GM23338 (cell line): ENCODE measurements around the gene SH3TC1. TPM values are rescaled to one million over a fixed set of nuclear protein-coding genes. Genes with fewer than 3 reads are reported as not detected.

Experiments used
- ATAC-seq: fragments of 200-7000 bp; cut with Tn5 transposase; 3 replicates; pipeline ENCODE4 v1.9.1; 2020
- DNase-seq: peaks from one replicate; pipeline ENCODE4 v3.0.0-alpha.2; 2015; ENCODE audit warnings: low spot score
- H2AFZ ChIP-seq: fragments of 200-600 bp; sonication (generic); 2 replicates; pipeline ENCODE4 v1.8.0; 2016; ENCODE audit warnings: antibody characterized with exemption, mild to moderate bottlenecking, moderate library complexity
- H3F3A ChIP-seq: fragments of 200-600 bp; sonication (generic); replicated peaks from 2 replicates; pipeline ENCODE4 v1.8.0; 2017; ENCODE audit warnings: antibody characterized with exemption, mixed run types, low read depth
- H3K27ac ChIP-seq: fragments of 200-600 bp; sonication (generic); 2 replicates; pipeline ENCODE4 v1.6.1; 2016; ENCODE audit warnings: low read depth
- H3K27me3 ChIP-seq: fragments of 200-600 bp; sonication (generic); 2 replicates; pipeline ENCODE4 v1.8.0; 2016; ENCODE audit warnings: mild to moderate bottlenecking, mixed run types, moderate library complexity; ENCODE audit not compliant: insufficient read depth
- H3K36me3 ChIP-seq: fragments of 200-600 bp; sonication (generic); 2 replicates; pipeline ENCODE4 v1.8.0; 2016; ENCODE audit warnings: mild to moderate bottlenecking; ENCODE audit not compliant: insufficient read depth
- H3K4me1 ChIP-seq: fragments of 200-600 bp; sonication (generic); 2 replicates; pipeline ENCODE4 v1.8.0; 2016; ENCODE audit warnings: mild to moderate bottlenecking, moderate library complexity; ENCODE audit not compliant: insufficient read depth
- H3K4me2 ChIP-seq: fragments of 200-600 bp; sonication (generic); 2 replicates; pipeline ENCODE4 v1.7.1; 2017; ENCODE audit warnings: mixed run types
- H3K4me3 ChIP-seq: fragments of 200-600 bp; sonication (generic); 2 replicates; pipeline ENCODE4 v1.6.1; 2016; ENCODE audit warnings: mixed run types
- H3K79me2 ChIP-seq: fragments of 200-600 bp; sonication (generic); replicated peaks from 2 replicates; pipeline ENCODE4 v1.8.0; 2017; ENCODE audit warnings: mild to moderate bottlenecking; ENCODE audit not compliant: insufficient read depth
- H3K9me2 ChIP-seq: fragments of 200-600 bp; sonication (generic); 2 replicates; pipeline ENCODE4 v1.8.0; 2017; ENCODE audit not compliant: insufficient read depth
- H4K20me1 ChIP-seq: fragments of 200-600 bp; sonication (generic); replicated peaks from 2 replicates; pipeline ENCODE4 v1.8.0; 2017; ENCODE audit warnings: mild to moderate bottlenecking; ENCODE audit not compliant: insufficient read depth
- H3K27ac Mint-ChIP-seq: 2 replicates; pipeline ENCODE4 v1.8.0; 2020; ENCODE audit warnings: inconsistent platforms, mild to moderate bottlenecking, moderate library complexity, mixed read lengths
- H3K27me3 Mint-ChIP-seq: 3 replicates; pipeline ENCODE4 v1.8.0; 2022; ENCODE audit warnings: low read depth, mild to moderate bottlenecking, moderate library complexity, mixed read lengths, inconsistent platforms; ENCODE audit not compliant: insufficient read depth, poor library complexity
- H3K36me3 Mint-ChIP-seq: 3 replicates; pipeline ENCODE4 v1.8.0; 2021; ENCODE audit warnings: low read depth, mild to moderate bottlenecking, inconsistent platforms, moderate library complexity, mixed read lengths
- H3K4me1 Mint-ChIP-seq: 3 replicates; pipeline ENCODE4 v1.8.0; 2020; ENCODE audit warnings: mild to moderate bottlenecking, inconsistent platforms, mixed read lengths
- H3K4me3 Mint-ChIP-seq: 3 replicates; pipeline ENCODE4 v1.8.0; 2021; ENCODE audit warnings: moderate library complexity, mild to moderate bottlenecking, inconsistent platforms, mixed read lengths
- H3K9me3 Mint-ChIP-seq: 3 replicates; pipeline ENCODE4 v1.8.0; 2020; ENCODE audit warnings: moderate library complexity, mild to moderate bottlenecking, inconsistent platforms, mixed read lengths
- EZH2phosphoT487 ChIP-seq: fragments of 200-600 bp; sonication (generic); IDR thresholded peaks from one replicate; pipeline ENCODE4 v1.8.1; 2018; ENCODE audit warnings: antibody characterized with exemption; ENCODE audit not compliant: unreplicated experiment
- JUNB ChIP-seq: IDR thresholded peaks from one replicate; pipeline ENCODE4 v1.6.1; 2016; ENCODE audit warnings: antibody characterized with exemption; ENCODE audit not compliant: unreplicated experiment
- NANOG ChIP-seq: IDR thresholded peaks from 2 replicates; pipeline ENCODE4 v1.6.1; 2016; ENCODE audit warnings: antibody characterized with exemption, borderline replicate concordance
- ZNF331 ChIP-seq: fragments of 250-450 bp; sonication (Bioruptor Pico); IDR thresholded peaks from 2 replicates; pipeline ENCODE4 v1.5.0; 2020; ENCODE audit warnings: low read depth, mild to moderate bottlenecking, moderate library complexity
- polyA plus RNA-seq: library from polyadenylated mRNA; unstranded; fragments of >200 nt; fragmentation: Nextera tagmentation; extraction: Ambion mirVana; gene quantifications from 2 replicates; pipeline ENCODE4 v1.2.1, GENCODE V29; 2016
- total RNA-seq: library from RNA; depleted of rRNA; stranded (reverse); fragments of >200 nt; shearing (Covaris generic); gene quantifications from 2 replicates; pipeline ENCODE4 v1.2.3, GENCODE V29; 2014
- TF ChIP-seq, protein P1 (sequence below): IDR thresholded peaks from one replicate; pipeline ENCODE4 v1.6.1; 2018; ENCODE audit warnings: antibody characterized with exemption; ENCODE audit not compliant: unreplicated experiment
- TF ChIP-seq, protein P2 (sequence below), 2 experiments: fragments of 200-600 bp in 1 of 2; sonication (generic) in 1 of 2; conservative IDR thresholded peaks; 2 replicates each; pipeline versions ENCODE4 v1.5.1 to v1.6.1; 2016 to 2017; ENCODE audit warnings: antibody characterized with exemption in 2 of 2, low read depth in 2 of 2, mild to moderate bottlenecking in 2 of 2, moderate library complexity in 1 of 2

The SH3TC1 gene
- total and polyA plus RNA-seq, 2 experiments from 2014 or later, result 0.07 TPM; not detected in 1

DNA sequence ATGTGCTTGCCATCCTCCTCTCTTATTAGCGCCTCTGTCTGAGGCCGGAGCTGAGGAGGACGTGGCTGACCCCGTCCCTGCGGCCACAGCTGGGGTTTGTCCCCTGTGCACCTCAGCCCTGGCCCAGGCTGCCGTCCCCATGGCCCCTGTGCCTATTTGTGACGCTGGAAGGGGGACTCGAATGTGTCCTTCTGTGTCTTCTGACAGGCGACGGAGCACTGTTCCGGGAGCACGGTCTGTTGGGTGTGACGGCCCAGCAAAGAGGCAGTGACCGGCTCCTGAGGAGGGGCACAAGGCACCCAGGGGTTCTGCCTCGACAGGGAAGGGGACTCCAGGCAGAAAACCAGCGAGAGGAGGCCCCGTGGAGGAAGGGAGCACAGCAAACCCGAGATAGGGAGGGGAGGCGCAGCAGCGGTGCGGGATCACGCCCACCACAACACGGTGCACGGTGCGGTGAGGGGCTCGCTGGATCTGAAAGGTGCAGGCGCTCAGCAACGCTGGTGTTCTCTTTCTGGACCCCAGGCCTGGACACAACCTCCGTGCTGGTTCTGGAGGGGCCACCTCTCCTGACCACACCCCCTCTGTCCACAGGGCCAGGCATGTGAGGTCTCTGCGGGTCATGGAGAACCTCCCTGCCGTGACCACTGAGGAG, 5.6 kb downstream of the SH3TC1 start (continued):
- TF ChIP-seq, protein P1, sequence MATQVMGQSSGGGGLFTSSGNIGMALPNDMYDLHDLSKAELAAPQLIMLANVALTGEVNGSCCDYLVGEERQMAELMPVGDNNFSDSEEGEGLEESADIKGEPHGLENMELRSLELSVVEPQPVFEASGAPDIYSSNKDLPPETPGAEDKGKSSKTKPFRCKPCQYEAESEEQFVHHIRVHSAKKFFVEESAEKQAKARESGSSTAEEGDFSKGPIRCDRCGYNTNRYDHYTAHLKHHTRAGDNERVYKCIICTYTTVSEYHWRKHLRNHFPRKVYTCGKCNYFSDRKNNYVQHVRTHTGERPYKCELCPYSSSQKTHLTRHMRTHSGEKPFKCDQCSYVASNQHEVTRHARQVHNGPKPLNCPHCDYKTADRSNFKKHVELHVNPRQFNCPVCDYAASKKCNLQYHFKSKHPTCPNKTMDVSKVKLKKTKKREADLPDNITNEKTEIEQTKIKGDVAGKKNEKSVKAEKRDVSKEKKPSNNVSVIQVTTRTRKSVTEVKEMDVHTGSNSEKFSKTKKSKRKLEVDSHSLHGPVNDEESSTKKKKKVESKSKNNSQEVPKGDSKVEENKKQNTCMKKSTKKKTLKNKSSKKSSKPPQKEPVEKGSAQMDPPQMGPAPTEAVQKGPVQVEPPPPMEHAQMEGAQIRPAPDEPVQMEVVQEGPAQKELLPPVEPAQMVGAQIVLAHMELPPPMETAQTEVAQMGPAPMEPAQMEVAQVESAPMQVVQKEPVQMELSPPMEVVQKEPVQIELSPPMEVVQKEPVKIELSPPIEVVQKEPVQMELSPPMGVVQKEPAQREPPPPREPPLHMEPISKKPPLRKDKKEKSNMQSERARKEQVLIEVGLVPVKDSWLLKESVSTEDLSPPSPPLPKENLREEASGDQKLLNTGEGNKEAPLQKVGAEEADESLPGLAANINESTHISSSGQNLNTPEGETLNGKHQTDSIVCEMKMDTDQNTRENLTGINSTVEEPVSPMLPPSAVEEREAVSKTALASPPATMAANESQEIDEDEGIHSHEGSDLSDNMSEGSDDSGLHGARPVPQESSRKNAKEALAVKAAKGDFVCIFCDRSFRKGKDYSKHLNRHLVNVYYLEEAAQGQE, result no peak
- TF ChIP-seq ZNF331 (CRISPR knock-in tag), result no peak
- no peak for TF ChIP-seq JUNB
- TF ChIP-seq EZH2phosphoT487, result no peak

DNA sequence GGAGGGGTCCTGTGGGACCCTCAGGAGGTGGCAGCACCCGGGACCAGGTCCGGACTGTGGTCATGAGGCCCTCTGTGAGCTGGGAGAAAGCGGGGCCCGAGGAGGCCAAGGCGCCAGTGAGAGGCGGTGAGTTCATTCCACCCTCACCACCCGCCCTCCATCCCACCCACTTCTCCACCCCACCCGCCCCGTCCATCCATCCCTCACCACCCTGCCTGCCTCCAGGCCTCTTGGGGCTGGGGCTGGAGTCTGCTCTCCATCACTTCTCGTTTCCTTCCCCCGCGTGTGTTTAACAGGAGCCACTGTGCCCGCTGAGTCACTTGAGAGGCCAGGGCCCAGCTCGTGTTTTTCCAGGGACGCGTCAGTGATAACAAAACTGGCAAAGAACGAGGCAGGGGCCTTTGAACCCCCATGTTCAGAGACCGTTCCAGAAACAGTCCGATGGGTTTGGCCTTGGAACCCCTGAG, 6.2 kb downstream of the SH3TC1 start:
- Mint-ChIP-seq H3K9me3 (no peaks in the 10 kb centered on the region), H3K4me3 (no peak overlapping the region), H3K27ac (no peak overlapping the region), H3K36me3 (no peaks in the 10 kb centered on the region), H3K27me3 (peaks cover 8% of the 10 kb centered on the region), H3K4me1 (peaks cover 8% of the 10 kb centered on the region)
- Histone ChIP-seq H3K36me3 (no peaks in the 10 kb centered on the region), H3K4me3 (no peak overlapping the region), H3K4me1 (no peaks in the 10 kb centered on the region), H2AFZ (no peak overlapping the region), H3K27ac (no peak overlapping the region), H3K9me2 (no peaks in the 10 kb centered on the region), H3K79me2 (no peaks in the 10 kb centered on the region), H3F3A (no peaks in the 10 kb centered on the region), H3K27me3 (no peaks in the 10 kb centered on the region), H3K4me2 (no peak overlapping the region), H4K20me1 (no peaks in the 10 kb centered on the region)
- DNase-seq, result no peak
- TF ChIP-seq, protein P2, sequence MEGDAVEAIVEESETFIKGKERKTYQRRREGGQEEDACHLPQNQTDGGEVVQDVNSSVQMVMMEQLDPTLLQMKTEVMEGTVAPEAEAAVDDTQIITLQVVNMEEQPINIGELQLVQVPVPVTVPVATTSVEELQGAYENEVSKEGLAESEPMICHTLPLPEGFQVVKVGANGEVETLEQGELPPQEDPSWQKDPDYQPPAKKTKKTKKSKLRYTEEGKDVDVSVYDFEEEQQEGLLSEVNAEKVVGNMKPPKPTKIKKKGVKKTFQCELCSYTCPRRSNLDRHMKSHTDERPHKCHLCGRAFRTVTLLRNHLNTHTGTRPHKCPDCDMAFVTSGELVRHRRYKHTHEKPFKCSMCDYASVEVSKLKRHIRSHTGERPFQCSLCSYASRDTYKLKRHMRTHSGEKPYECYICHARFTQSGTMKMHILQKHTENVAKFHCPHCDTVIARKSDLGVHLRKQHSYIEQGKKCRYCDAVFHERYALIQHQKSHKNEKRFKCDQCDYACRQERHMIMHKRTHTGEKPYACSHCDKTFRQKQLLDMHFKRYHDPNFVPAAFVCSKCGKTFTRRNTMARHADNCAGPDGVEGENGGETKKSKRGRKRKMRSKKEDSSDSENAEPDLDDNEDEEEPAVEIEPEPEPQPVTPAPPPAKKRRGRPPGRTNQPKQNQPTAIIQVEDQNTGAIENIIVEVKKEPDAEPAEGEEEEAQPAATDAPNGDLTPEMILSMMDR (conservative IDR thresholded peaks at IDR 0.05; ENCODE audit: low read depth in 2 of 2), result no peak
- TF ChIP-seq NANOG, result no peak
- no peak for ATAC-seq
